ENCODE results near the gene FCER1G.

Gene FCER1G

GRCh38 chr1:161225178-161225533, 10.1 kb downstream of the FCER1G start:
- DNase-seq (ENCODE audit: extremely low read depth, low read depth), result no peak
- H3K4me3 ChIP-seq (replicated peaks; ENCODE audit: low read depth, low read length), result no peak overlapping the region
- TF ChIP-seq, protein P1, sequence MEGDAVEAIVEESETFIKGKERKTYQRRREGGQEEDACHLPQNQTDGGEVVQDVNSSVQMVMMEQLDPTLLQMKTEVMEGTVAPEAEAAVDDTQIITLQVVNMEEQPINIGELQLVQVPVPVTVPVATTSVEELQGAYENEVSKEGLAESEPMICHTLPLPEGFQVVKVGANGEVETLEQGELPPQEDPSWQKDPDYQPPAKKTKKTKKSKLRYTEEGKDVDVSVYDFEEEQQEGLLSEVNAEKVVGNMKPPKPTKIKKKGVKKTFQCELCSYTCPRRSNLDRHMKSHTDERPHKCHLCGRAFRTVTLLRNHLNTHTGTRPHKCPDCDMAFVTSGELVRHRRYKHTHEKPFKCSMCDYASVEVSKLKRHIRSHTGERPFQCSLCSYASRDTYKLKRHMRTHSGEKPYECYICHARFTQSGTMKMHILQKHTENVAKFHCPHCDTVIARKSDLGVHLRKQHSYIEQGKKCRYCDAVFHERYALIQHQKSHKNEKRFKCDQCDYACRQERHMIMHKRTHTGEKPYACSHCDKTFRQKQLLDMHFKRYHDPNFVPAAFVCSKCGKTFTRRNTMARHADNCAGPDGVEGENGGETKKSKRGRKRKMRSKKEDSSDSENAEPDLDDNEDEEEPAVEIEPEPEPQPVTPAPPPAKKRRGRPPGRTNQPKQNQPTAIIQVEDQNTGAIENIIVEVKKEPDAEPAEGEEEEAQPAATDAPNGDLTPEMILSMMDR (IDR thresholded peaks at IDR 0.05; ENCODE audit: low read depth, low read length, missing control alignments), result no peak

- DNase-seq (ENCODE audit: extremely low read depth, low read depth), result peak; percentile 99
- TF ChIP-seq, protein P1 (IDR thresholded peaks at IDR 0.05; ENCODE audit: low read depth, low read length, missing control alignments), result peak; percentile 67
- peak within 1 kb of the TSS; percentile 65 for H3K4me3 ChIP-seq (replicated peaks; ENCODE audit: low read depth, low read length)
Measured at GRCh38 chr1:161225534-161226319, 10.6 kb downstream of the FCER1G start, which contains the start of gene TOMM40L. TOMM40L (plus strand) TSS chr1:161226060; CDS start chr1:161226490, 430 bp downstream.

GRCh38 chr1:161226320-161226711, 11.2 kb downstream of the FCER1G start:
- DNase-seq (ENCODE audit: extremely low read depth, low read depth), result no peak
- peak overlapping the region; percentile 65 for H3K4me3 ChIP-seq (replicated peaks; ENCODE audit: low read depth, low read length)
- TF ChIP-seq, protein P1 (IDR thresholded peaks at IDR 0.05; ENCODE audit: low read depth, low read length, missing control alignments), result no peak

GRCh38 chr1:161226759-161227158, 11.7 kb downstream of the FCER1G start:
- DNase-seq (ENCODE audit: extremely low read depth, low read depth), result no peak
- TF ChIP-seq, protein P1 (IDR thresholded peaks at IDR 0.05; ENCODE audit: low read depth, low read length, missing control alignments), result no peak
- H3K4me3 ChIP-seq (replicated peaks; ENCODE audit: low read depth, low read length), result peak overlapping the region; percentile 65

DNA sequence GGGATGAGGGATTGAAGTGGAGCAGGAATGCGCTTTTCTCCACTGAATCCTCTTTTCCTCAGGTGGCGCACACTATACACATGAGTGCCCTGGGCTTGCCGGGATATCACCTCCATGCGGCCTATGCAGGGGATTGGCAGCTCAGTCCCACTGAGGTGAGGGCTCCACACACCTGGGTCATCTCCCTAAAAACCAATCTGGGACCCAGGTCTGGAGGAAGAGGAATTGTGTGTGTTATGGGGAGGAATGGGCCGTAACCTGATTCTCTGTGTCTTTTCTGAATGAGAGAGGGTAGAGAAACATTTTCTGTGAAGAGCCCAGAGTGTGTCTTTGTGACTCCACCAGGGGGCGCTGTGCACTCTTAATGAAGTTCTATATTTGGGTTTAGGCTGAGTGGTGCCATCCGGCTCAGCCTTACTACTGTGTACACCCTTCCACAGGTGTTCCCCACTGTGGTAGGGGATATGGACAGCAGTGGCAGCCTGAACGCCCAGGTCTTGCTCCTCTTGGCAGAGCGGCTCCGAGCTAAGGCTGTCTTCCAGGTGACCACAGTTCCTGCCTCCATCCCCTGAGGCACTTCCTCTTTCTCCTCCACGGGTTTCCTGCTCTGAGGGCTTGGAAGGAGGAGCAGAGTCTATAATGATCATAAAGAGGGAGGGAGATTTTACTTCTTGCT, 12.2 kb downstream of the FCER1G start:
- peak overlapping the region; percentile 65 for H3K4me3 ChIP-seq (replicated peaks; ENCODE audit: low read depth, low read length)
- TF ChIP-seq, protein P1 (IDR thresholded peaks at IDR 0.05; ENCODE audit: low read depth, low read length, missing control alignments), result peak; percentile 79
- DNase-seq (ENCODE audit: extremely low read depth, low read depth), result peak; percentile 55

GRCh38 chr1:161228032-161228431, 12.9 kb downstream of the FCER1G start:
- no peak for DNase-seq (ENCODE audit: extremely low read depth, low read depth)
- H3K4me3 ChIP-seq (replicated peaks; ENCODE audit: low read depth, low read length), result no peak overlapping the region
- TF ChIP-seq, protein P1 (IDR thresholded peaks at IDR 0.05; ENCODE audit: low read depth, low read length, missing control alignments), result no peak
